ENCODE measurements around the gene TNFRSF19.
"Not testable (repeated sequence)": the region's sequence is repeated elsewhere in the genome, so short reads cannot be mapped to it uniquely, and the experiment has no call there.

TNFRSF19 gene

DNA sequence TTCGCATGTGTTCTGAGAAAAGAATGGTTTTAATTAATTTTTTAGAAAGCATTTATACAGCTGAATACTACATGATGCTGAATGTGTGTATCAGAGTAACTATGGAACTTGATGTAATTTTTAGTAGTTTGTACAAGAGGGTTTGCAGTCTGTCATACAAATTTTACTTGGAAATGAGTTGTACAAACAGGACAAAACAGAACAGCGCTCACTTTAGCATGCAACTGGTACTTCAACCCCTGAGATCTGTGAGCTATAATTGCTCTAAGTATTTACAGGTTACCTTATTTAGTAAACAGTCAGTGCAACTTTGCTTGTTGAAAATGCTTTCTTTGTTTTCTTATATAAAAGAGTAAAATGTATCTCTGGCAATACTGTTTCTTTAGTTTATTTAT lies 706 bp downstream of the TNFRSF19 start:
- no peak for DNase-seq

DNA sequence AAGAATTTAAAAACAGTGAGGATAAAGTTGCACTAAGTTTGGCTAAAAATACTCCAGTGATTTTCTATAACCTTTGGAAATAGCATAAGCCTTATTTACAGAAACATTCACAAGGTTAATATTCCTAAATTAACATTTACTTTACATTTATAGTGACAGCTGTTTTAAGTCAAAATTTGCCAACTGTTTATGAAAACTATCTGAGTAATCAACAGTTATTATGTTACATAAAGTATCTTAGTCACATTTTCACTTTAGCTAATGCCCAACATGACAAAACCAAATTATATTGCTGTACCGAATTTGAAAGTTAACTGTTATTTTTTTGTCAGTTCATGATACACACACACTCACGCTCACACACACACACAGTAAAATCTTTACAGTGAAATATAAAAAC lies 1.2 kb downstream of the TNFRSF19 start:
- no peak for DNase-seq

DNA sequence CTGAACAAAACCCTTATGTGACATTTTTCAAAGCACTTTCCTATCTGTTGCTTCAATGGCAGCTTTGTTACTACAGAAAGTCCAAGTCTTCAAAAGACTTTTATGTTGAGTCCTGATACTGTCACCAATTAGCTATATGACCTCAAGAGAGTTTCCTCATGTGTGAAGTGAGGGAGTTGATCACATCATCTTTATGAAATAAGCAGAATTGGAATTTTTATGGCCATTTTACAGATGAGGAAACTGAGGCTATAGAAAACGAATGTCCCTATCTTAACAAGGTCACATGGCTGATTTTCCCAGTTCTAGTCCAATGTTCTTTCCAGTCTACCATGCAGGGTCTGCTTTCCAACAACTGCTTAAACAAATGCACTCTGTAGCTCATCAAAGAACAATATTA lies 2.6 kb downstream of the TNFRSF19 start:
- DNase-seq = no peak

DNA sequence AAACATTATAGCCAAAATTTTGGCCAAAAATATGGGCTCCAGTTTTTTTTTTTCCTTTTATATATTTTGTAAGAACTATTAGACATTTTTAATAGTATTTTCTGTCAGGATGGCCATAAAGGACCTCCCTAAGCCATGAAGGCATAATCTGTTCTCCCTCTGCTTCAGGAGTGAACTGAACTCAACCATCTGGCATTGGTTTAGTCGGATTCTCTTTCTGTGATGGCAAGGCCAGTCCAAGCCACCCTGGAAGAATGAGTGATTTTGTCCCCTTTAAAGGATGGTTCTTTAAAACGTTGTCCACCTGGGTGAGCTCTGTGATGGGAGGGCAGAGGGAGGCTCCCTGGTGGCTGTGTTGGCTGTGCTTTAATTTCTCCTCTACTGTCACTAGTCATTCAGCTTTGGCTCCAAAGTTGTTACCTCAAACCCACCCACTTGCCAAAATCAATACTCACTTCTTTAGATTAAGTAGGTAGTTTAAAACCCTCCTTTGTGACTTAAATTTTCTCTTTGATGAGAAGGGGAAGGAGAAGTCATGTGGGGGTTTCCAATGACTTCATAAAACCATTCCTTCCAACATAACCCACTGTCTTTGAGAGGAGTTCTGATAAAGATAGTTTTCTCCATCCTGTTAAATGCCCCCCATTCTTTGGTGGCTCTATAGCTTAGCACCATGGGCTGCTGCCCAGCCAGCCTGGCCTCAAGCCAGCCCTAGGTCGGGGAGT lies 4.4 kb downstream of the TNFRSF19 start:
- no peak for DNase-seq

DNA sequence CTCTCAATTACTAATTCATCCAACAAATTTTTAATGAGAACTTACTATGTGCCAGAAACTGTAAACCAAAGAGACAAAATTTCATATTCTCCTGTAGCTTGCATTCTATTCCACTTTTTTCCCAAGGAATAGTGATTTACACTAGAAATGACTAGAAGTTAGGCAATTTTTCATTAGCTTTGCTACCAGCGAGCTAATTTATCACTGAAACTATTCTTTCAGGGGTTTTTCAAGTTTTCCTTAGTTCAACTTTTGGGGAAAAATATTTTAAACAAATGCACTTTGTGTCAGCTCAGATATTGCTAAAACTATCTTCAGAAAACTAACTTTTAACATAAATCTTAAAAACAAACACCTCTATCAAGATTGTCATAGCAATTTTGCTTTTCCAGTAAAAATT lies 5.4 kb downstream of the TNFRSF19 start:
- no peak for DNase-seq

DNA sequence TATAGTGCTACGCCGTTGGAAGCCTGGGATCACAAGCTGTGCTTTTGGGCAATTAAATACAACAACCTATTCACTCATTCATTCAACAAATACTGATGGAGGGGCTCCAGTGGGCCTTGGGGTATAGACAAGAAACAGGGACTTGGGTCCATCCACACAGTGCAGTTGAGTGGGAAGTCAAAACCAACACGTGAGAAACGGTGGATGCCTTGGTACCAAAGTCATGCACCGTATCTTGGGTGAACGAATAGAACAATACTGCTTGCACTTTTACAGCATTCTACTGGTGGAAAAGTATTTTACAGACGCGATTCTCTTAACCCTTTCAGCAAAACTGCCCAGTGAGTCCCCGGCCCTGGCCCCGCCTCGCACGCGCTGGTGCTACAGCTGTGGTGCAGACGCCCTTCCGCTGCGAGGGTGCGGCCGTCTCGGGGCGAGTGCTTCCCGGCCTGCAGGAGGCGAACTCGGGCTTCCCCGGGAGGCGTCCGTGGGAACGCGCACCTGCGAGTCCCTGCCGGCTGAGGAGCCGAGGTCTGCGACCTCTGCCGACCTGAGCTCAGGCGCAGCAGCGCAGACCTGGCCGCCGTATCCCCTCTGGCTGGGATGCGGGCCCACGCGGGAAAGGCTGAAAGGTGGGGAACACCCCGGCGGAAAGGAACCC lies 8.3 kb downstream of the TNFRSF19 start:
- peak; percentile 63 for DNase-seq

DNA sequence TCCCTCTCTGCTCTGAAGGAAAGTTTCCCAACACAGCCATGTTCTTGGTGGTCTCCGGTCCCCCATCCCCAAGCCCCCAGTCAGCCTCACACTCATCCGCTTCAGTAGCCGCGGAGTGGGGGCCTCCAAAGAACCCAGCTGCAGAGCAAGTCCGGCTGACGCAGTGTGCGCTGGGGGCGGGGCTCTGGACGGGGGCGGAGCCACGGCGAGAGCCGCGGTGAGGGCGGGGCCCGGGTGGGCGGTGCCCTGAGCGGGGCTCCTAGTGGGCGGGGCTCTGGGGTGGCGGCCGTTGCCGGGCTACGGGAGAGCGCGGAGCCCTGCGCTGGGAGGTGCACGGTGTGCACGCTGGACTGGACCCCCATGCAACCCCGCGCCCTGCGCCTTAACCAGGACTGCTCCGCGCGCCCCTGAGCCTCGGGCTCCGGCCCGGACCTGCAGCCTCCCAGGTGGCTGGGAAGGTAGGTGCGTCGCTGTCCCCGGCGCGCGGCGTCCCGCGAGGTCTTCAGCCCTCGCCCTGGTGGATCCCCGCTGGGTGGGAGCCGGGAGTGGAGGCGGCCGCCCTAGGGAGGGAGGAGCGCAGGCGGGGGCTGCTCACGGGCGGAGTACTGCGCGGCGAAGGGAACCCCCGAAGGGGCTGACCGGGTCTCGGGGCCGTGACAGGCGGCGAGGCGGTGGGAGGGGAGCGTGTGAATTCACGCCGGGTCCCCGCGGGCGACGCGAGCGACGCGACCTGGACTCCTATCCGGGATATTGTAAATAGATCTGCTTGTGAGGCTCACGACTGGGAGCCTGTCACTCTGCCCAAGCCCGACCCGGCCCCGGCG lies 9.1 kb downstream of the TNFRSF19 start:
- peak; percentile 97 for DNase-seq

DNA sequence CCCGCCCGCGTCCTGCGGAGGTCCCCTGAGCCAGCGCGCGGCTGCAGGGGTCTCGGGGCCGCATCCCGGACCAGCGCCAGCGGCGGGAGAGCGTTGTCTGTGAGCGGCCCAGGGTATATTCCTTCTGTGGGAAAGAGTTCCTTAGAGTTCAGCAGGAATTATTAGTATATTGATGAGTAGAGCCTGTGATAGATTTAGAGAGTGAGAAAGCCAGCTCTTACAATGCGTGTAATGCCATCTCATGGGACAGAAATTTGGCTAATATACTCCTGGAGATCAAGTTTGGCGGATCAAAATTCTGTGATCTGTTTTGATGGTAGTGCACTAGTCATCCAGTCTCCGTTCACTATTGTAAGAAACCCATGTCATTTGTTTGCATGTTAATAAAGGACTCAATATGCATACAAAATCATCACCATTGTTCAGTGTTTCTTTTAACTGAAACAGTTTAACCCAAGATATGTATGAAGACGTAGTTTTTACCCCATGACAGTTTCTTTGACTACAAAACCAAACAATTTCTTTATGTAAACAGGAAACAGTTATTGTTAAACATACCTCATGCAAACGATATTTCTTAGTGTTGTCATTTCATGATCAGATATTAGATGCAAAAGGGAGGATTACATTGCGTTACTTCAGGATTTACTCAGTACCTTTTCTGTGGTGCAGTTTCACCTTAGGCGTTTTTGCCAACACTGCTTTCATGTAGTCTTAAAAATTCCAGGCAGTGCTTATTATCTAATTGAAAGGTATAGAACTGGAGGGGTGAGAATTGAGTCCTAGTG lies 9.9 kb downstream of the TNFRSF19 start:
- DNase-seq = no peak

DNA sequence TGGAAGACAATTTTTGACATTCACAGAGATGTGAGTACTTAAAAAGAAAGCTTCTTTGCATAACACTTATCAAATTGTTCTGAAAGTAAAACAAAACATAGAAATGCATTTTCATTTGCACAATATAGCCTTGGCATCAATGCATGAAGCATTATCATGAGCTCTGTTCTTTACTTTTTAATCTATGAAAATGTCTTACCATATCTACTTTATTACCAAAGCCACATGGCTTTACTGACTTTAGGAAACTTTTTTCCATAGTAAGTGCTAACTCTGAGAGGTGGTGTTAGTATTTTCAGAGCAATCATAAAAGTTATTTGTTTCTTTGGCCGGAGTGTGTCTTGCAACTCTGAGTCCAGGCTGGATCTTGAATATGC lies 10.5 kb downstream of the TNFRSF19 start:
- no peak for DNase-seq

DNA sequence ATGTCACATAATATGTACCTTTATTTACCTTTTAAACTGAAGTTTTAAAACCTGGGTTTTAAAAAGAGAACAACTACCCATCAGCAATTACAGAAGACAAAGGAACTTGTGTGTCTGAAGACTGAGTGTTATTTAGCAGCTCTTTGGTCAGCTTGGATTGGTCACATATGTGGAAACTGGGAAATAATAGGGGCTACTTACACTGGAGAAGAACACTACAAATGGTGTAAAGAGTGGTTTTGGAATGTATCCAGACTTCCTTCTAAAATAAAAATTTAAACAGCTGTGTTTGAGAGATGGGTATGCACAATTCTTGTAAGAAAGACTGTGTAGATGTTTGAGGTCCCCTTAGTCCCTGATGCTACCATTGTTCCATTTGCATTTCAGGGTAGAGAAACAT lies 13.3 kb downstream of the TNFRSF19 start:
- DNase-seq = no peak

DNA sequence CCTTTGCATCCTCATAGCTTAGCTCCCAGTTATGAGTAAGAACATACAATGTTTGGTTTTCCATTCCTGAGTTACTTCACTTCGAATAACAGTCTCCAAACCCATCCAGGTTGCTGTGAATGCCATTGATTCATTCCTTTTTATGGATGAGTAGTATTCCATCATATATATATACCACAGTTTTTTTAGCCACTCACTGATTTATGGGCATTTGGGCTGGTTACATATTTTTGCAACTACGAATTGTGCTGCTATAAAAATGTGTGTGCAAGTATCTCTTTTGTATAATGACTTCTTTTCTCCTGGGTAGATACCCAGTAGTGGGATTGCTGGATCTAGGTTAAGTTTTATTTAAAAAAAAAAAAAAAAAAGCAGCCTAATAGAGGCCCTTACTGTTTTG lies 14.1 kb downstream of the TNFRSF19 start:
- DNase-seq = no peak

DNA sequence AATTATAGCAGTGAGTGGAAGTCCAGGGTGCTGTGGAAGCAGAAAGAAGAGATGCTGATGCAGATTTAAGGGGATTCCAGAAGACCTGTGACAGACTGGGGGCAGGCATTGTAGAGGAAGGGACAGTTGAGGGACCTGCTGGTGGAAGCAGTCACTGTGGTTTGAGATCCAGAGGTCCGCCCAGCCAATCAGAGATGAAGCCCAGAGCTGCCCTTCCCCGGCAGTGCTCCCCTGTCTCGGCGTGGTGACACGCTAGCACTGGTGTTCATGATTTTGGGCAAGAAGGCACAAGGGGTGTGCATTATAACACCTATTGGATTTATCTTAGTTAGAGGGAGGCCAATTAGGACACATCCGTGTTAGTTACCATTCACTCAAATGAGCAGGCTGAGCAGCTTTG lies 16.1 kb downstream of the TNFRSF19 start:
- no peak for DNase-seq

DNA sequence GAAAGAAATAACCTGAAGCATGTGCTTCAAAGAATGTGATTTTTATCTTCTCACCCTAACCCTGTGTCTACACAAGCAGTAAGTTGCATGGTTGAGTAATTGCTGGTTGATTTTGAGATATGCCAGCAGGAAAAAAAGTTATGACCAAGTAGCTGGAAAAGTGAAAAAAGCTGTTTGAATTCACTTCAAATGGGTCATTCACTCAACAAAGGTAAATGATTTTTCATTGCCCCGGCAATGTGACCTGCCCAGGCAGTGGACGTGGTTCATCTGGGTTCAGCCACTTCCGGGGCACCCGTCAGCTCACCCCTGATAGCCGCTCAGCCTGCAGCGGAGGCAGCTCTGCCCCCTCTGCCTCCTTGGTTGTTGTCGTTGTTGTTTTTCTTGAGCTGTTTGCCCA lies 18.5 kb downstream of the TNFRSF19 start:
- DNase-seq = no peak

DNA sequence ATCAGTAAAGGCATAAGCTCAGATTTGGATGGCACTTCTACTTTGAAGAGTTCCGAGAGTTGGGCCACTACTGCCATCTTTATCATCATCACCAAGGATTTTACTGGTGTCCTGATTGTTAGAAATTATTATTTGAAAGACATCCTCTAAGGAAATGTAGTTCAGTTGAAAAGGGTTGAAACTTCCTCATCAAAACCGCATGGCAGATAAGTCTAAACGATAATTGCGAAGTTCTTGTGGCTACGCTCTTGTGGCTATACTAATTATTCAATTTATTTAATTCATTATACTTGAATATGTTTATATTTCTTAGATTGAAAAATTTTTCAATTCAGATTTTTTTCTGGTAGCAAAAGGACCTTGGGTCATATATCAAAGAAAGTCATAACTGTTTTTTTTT lies 22.4 kb downstream of the TNFRSF19 start:
- DNase-seq = no peak

DNA sequence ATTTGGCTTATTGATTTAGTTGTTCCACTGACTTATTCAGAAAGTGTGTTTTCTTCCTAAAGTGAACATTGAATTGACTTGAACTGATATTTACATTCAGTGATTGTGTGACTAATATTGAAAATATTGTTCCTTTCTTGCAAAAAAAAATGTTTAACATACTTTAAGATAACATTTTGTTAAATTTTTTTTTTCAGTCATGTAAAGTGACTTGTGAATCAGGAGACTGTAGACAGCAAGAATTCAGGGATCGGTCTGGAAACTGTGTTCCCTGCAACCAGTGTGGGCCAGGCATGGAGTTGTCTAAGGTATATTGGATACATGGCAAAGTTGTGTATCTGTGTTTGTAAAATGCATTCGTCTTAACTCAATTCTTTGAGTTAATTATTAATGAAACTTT lies 22.9 kb downstream of the TNFRSF19 start:
- no peak for DNase-seq

DNA sequence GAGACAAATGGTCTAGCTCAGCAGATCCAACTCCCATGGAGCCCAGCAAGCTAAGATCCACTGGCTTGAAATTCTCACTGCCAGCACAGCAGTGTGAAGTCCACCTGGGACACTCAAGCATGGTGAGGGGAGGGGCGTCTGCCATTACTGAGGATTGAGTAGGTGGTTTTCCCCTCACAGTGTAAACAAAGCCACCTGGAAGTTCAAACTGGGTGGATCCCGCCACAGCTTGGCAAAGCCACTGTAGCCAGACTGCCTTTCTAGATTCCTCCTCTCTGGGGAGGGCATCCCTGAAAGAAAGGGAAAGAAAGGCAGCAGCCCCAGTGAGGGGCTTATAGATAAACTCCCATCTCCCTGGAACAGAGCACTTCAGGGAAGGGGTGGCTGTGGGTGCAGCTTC lies 24.1 kb downstream of the TNFRSF19 start:
- DNase-seq = not testable (repeated sequence)

DNA sequence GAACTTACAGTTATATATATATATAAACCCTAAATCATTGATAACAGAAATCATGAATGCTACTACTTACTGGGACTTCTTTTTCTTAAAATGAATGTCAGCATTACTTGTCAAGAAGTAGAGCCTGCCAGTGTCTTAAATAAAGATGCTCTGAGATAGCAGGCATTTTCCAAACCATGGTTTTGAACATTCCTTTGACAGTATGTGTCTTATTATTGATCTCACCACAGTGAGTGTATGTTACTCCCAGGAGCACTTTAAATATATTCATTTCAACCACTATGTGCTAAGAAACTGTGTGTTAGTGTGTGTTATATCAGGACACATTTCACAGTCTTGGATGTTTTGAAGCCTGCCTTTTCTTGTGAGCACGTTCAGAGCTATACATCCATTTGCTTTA lies 28.2 kb downstream of the TNFRSF19 start:
- DNase-seq = no peak

DNA sequence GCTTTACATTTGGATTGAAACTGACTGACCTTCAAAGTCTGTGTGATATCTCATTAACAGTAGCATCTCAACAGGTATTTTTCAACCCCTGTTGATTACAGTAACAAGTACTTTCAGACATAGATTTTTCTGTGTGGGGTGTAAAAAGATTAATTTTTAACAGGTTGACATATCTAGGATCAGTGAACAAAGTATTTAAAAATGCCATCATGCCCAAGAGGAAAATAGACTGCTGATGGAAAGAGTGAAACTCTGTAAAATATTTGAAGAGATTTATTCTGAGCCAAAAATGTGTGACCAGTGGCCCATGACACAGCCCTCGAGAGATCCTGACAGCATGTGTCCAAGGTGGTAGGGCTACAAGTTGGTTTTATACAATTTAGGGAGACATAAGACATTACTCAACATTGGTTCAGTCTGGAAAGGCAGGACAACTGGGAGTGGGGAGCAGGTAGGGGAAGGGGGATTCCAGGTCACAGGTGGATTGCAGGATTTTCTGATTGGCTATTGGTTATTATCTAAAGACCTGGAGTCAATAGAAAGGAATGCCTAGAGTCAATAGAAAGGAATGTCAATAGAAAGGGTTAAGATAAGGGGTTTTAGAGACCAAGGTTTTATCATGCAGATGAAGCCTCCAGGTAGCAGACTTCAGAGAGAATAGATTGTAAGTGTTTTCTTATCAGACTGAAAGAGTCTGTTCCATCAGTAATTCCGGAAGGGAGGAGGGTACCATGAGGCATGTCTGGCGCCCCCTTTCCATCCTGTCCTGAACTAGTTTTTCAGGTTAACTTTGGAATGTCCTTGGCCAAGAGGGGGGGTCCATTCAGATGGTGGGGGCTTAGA lies 29.1 kb downstream of the TNFRSF19 start:
- no peak for DNase-seq

DNA sequence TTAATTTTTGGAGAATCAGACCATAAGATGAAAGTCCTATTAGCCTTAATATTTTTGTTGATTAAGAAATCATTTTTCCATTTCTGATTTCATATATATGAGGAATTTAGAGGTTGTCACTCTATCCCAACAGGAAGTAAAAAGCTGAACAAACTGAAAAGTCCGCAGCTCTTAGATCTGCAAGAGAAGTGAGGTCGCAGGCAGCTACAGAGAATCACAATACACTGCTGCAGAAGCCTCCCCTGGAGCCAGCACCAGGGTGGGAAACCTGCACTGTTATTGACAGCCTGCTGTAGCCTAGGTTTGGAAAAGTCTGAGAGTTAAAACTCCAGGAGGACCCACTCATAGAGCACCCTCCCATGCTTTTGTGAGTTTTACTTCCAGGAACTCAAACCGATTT lies 29.9 kb downstream of the TNFRSF19 start:
- no peak for DNase-seq

DNA sequence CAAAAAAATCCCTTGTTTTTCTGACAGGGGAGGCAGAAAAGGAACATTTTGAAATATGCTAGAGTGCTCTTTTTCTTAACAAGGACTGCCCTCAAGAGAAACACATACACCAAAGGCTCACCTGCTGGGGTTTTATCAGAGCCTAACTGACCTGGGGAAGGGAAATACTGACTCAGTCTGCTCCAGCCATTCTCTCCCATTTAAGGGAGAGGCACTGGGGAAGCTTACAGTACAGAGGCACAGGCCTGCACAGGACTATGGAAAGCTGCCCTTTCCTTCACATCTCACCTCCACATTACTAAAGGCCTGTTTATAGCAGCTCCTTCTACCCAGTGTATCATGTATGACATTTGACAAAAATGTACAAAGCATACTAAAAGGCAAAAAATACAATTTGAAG lies 30.3 kb downstream of the TNFRSF19 start:
- DNase-seq = no peak

DNA sequence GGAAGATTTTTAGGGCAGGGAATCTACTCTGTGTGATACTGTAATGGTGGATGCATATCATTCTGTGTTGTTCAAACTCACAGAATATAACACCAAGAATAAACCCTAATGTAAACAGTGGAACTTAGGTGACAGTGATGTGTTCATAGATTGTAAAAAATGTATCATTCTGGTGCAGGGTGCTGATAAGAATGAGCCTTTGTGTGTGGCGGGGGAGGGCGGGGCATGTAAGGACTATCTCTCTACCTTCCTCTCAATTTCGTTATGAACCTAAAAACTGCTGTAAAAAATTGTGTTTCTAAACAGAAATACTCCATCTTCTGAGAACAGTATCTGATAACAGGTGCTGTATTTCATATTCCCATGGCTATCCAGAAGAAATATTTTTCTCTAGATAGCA lies 35.6 kb downstream of the TNFRSF19 start:
- DNase-seq = no peak

DNA sequence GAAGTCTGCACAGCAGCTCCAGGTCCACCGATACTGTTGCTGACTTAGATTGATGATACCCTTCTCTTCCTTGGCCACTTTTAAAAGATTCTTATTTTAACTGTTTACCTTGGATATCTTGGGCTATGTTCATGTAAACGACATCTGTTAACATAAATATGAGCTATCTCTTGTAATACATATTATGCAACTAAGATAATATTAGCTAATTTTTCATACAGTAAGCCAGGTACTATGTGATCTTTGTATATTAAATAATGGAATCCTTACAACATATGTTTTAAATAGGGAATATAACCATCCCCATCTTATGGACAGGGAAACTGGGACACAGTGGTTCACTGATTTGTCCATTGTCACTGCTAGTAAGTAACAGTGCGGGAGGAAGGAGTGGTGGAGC lies 37.9 kb downstream of the TNFRSF19 start:
- DNase-seq = no peak

Measured in stimulated activated CD4-positive, alpha-beta T cell treated with anti-CD3 and anti-CD28 coated beads, Interleukin-12 subunit alpha, Interleukin-12 subunit beta, amount 100 ng/mL, for 4 hours (primary cell).